NCI-H2171 (cell line): ENCODE results near the gene SLC16A11.
"Not testable (repeated sequence)": the region's sequence is repeated elsewhere in the genome, so short reads cannot be mapped to it uniquely, and the experiment has no call there.

Experiments
- DNase-seq: peaks from one replicate; lab custom pipeline; 2025; lab: John Stamatoyannopoulos, UW

Gene SLC16A11

GRCh38 chr17:7005716-7006115 is 38.2 kb downstream of the SLC16A11 start:
- no peak for DNase-seq

DNA sequence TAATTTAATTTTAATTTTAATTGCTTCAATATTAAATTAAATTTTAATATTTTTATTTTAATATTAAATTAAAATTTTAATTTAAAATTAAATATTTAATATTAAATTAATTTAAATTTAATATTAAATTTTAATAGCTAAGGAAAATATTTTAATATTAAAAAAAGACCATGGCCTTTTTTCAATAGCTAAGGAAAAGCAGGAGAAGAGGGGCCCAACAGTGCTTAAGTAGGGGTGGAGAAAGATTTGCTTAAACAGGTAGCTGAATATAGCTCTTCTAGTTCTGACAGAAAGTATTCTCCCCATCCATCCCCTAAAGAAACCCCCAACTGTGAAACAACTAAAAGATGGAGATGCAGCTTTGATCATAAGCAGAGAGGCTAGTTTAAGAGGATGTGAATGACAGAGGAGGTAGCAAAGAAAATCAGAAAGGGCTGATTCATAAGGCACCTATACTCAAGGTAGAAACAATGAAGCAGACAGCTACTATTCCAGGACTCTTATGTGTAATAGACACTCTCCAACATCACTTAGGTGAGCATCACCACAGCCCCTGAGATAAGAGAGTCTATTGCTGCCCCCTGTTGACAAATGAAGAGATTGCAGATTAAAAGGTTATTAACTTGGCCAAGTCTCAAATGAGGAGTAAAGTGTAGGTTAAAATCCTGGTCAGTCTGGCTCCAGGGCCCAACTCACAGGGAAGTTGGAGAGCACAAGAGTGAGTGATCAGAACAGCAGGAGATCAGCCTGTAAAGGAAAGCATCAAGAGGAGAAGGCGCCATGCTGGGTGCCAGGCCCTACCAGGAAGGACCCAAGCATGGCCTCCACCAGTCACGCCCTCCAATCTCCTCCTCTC is 39.3 kb downstream of the SLC16A11 start:
- DNase-seq: peak; percentile 31

- DNase-seq: no peak
These were observed 40.1 kb downstream of the SLC16A11 start for GRCh38 chr17:7003745-7004144.

GRCh38 chr17:7002288-7003047 is 41.4 kb downstream of the SLC16A11 start:
- DNase-seq: no peak

- no peak for DNase-seq
These were observed 42.5 kb downstream of the SLC16A11 start for GRCh38 chr17:7001318-7001961.

DNA sequence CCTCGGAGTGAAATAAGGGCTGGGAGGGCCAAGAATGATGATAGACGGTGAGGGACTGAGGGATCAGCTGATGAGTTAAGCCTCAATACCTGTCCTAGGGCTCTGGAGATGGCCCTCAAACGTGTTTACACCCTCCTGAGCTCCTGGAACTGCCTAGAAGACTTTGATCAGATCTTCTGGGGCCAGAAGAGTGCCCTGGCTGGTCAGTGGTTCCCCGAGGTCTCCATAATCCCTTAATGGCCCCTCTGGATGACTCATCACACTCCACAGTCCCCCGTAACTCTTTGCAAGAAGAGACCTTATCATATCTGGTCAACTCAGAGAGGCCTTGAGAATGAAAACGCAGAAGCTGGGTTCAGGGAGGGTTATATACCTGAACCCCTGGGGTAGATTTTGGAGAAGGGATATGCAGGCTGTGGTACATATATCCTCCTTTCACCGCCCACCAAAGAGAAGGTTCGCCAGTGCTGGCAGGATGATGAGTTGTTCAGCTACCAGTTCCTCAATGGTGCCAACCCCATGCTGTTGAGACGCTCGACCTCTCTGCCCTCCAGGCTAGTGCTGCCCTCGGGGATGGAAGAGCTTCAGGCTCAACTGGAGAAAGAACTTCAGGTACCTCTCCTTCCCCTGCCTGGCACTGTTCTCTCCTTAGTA is 44.9 kb downstream of the SLC16A11 start:
- no peak for DNase-seq

GRCh38 chr17:6997171-6997570 is 46.7 kb downstream of the SLC16A11 start:
- no peak for DNase-seq

DNA sequence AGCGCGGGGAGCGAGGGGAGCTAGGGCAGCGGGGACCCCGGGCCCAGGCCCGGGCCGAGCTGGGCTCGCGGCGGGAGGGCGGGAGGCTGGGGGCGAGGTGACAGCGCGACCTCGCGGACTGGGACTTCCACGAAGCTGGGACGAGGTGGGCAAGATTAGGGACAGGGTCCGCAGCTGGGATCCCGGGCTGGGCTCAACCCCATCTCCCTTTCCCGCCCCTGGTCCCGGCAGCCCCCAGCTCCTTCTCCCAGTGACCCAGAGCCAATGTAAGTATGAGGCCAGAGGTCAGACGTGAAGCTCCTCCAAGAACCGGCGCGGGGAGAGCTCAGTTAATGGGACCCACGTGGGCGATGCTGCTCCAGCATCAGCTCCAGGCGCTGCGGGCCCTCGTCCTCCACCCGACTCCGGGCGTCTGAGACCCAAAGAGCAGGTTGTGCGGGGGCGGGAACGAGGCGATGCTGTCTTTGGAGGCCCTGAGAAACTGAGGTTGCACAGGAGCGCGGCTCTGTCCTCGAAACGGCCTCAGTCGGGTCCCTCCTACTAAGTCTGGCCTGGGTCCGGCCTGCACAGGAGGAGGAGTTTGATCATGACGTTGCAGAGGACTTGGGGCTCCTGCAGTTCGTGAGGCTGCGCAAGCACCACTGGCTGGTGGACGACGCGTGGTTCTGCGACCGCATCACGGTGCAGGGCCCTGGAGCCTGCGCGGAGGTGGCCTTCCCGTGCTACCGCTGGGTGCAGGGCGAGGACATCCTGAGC is 47.5 kb downstream of the SLC16A11 start:
- no peak for DNase-seq

DNA sequence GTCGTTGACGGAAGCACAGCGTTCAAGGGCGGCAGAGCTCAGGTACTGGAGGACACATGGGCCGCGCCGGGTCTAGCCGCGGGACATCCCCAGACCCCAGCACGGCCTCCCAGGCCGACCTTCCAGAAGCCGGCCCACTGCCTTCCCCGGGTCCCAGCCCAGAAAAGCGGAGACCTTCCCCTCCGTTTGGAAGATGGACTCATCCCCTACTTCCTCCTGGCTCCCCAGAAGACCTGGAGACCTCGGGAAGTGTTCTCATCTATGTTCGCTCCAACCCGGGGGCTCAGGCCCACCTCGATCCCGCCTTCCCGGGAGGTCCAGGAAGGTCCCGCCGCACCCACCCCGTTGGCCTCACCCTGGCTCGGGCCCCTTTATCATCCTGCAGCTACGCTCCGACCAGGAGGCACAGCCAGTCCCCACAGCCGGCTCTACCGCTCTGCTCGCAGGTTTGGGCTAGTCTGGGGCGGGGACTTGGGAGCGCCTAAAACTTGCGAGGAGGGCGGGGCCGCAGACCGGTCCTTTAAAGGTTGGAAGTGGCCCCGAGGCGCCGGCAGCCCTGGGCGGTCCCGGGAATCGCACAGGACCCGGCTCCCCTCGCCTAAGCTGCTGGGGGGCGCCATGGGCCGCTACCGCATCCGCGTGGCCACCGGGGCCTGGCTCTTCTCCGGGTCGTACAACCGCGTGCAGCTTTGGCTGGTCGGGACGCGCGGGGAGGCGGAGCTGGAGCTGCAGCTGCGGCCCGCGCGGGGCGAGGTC is 48.2 kb downstream of the SLC16A11 start, which contains the start of gene ALOX12:
ALOX12 (plus strand) TSS at position 550 of the 756 bp plus-strand sequence; CDS start at position 619, 69 bp downstream.
- DNase-seq: no peak

- DNase-seq: no peak
These were observed 49.1 kb downstream of the SLC16A11 start for GRCh38 chr17:6994666-6995256.

GRCh38 chr17:6994118-6994598 is 49.7 kb downstream of the SLC16A11 start:
- no peak for DNase-seq

DNA sequence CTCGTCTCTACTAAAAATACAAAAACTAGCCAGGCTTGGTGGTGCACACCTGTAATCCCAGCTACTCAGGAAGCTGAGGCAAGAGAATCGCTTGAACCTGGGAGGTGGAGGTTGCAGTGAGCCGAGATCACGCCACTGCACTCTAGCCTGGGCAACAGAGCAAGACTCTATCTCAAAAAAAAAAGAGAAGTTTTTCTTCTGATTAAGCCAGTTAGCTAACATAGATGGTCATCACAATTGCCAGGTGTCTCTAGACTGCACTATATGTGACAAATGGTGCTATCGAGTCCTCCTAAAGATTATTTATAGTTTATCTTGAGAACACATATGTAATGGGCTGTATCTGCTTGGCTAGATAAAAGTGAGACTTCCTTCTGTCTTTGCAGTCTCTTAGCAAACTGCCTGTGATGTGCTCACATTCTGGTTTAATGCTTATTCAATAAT is 50.3 kb downstream of the SLC16A11 start:
- DNase-seq: not testable (repeated sequence)
